ENCODE data around the gene CCDC142. TPM values are rescaled to one million over a fixed set of nuclear protein-coding genes. Genes with fewer than 3 reads are reported as not detected.

CCDC142 gene
- total and polyA plus RNA-seq, 7 donors = 1.4 to 8.7 (median 3.3) TPM

DNA sequence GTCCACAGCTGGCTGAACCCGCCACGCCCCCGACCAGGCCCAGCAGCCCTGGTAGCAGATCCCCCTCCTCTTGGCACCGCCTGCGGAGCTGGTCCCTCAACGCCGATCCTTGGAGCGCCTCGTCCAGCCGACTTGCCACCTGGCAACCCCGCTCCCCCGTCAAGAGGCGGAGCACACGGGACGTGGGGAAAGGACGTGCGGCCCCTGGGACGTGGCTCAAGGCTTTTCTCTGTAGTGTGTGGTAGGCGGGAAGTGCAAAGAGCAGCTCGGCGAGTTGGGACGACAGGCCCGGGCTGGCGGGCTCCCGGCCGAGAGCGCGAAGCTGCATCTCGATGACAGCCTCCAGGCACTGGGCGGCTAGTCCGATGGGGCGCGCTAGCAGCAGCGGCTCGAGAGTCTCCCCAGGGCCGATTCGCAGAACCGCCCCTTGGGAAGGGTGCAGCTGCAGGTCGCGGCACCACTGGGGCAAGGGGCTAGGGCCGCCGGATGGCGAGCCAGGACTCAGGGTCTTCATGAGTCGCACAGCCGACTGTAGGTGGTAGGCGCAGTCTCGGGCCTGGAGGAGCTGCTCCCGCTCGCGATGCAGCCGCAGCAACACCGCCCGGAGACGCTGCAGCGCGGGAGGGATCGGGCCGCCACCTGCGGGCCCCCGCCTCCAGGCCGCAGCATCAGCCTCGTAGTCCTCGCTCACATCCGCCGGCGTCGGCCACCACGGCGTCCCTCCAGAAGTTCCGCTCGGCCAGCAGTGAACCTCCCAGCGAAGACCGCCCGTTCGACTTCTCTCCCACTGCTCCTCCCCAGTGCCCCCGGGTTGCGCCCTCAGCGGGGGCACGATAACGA is 617 bp downstream of the CCDC142 start:
- TF ChIP-seq, protein P1, sequence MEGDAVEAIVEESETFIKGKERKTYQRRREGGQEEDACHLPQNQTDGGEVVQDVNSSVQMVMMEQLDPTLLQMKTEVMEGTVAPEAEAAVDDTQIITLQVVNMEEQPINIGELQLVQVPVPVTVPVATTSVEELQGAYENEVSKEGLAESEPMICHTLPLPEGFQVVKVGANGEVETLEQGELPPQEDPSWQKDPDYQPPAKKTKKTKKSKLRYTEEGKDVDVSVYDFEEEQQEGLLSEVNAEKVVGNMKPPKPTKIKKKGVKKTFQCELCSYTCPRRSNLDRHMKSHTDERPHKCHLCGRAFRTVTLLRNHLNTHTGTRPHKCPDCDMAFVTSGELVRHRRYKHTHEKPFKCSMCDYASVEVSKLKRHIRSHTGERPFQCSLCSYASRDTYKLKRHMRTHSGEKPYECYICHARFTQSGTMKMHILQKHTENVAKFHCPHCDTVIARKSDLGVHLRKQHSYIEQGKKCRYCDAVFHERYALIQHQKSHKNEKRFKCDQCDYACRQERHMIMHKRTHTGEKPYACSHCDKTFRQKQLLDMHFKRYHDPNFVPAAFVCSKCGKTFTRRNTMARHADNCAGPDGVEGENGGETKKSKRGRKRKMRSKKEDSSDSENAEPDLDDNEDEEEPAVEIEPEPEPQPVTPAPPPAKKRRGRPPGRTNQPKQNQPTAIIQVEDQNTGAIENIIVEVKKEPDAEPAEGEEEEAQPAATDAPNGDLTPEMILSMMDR (IDR thresholded peaks at IDR 0.05) = no peak
- Histone ChIP-seq H3K27me3 (ENCODE audit: insufficient read depth in 3 of 3, low read length in 2 of 3) (no peaks in the 10 kb centered on the region), H3K4me1 (peaks cover 22% of the 10 kb centered on the region), H3K9me3 (no peaks in the 10 kb centered on the region), H3K27ac (peak overlapping the region; percentile 91), H3K36me3 (ENCODE audit: insufficient read depth in 1 of 2, low read depth in 1 of 2) (peaks cover 2 to 56% of the 10 kb centered on the region in 2 donors), H3K4me3 (peak overlapping the region; percentile 98)
- 1 to 2% (median 1%) methylated on average over 59 to 80 of the region's 80 CpGs for WGBS, 3 donors
- intact Hi-C loops (cut with DNase I) = loop anchor here (2.0 to 5.0 kb wide), 3 partner anchors 27 to 105 kb away; partner anchors contain the start of genes AUP1 (in 2 of the 2), HTRA2 (in 2 of the 2) and INO80B (in 1 of the 2)
- DNase-seq = peak in 1 of 2 donors; percentile 83
- ATAC-seq = peak; percentile 46 to 69 (median 55)

DNA sequence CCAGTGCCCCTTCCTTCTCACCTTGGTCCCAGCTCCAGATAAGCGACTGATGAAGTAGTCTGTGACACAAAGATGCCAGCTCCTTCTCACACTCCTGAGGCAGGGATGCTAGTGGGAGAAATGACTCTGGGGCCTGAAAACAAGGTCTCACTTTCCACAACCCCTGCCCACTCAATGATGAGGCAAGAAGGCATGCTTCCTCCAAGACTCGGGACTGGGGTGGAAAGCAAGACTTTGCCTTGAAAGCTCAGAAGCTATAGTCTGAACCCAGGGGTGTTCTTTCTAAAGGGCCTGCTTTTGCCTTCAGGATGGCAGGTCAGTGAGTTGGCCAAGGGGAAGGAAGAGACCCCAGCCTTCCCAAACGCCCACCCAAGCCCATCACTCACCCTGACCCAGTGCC is 1.4 kb downstream of the CCDC142 start:
- DNase-seq (no peak), ATAC-seq (no peak)
- peaks cover 22% of the 10 kb centered on the region for H3K4me1 ChIP-seq
- H3K27me3 ChIP-seq (ENCODE audit: insufficient read depth in 3 of 3, low read length in 2 of 3) = no peaks in the 10 kb centered on the region
- peak overlapping the region; percentile 98 for H3K4me3 ChIP-seq
- 53 to 69% (median 54%) methylated on average over 3 of the region's 3 CpGs for WGBS, 3 donors
- H3K9me3 ChIP-seq = no peaks in the 10 kb centered on the region
- H3K27ac ChIP-seq = peak overlapping the region; percentile 91
- intact Hi-C loops (cut with DNase I) = loop anchor here in 1 of 2 donors (5.0 kb wide), 1 partner anchor 106 kb away; no protein-coding TSS in a partner anchor
- peaks cover 2 to 50% of the 10 kb centered on the region in 2 donors for H3K36me3 ChIP-seq (ENCODE audit: insufficient read depth in 1 of 2, low read depth in 1 of 2)
- TF ChIP-seq, protein P1 (IDR thresholded peaks at IDR 0.05) = no peak

DNA sequence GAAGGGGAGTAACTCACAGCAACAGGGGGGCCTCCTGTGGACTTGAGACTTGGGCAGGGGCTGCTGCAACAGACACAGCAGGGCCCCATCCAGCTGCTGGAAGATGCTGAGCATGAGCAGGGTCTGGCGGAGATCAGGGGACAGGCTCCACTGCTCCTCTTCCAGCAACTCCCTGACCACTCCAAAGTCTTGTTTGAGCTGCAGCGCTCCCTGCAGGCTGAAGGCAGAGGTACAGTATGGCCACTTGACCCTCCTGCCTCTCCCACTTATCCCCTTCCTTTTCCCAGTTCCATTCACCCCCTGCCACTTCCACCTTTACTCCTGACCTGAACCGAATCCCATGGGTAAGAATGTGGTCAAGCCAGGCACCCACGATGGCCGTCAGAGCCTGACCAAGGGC is 7.9 kb downstream of the CCDC142 start:
- H3K36me3 ChIP-seq (ENCODE audit: insufficient read depth in 1 of 2, low read depth in 1 of 2) = peaks cover 2 to 53% of the 10 kb centered on the region in 2 donors

DNA sequence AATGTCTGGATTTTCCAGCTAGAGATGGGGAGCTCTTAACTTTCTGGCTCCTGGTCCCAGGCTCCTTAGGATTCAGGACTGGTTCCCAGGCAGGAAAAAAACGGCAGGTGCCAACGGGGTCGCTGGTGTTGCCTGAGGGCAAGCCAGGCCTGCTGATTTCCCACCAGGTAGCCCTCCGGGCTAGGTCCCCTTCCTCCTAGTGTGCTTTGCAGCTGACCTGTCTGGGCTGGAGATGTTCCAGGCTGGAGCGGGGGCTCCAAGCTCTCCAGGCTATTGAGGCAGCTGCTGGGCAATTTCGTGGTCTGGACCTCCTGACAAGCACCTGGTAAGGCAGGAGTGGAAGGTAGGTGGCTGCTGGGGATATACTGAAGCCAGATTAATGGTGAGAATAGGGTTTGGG is 8.3 kb downstream of the CCDC142 start:
- no peak overlapping the region for H3K4me3 ChIP-seq
- 84 to 94% (median 91%) methylated on average over 6 of the region's 6 CpGs for WGBS, 3 donors
- DNase-seq (no peak), ATAC-seq (no peak)
- TF ChIP-seq, protein P1 (IDR thresholded peaks at IDR 0.05) = no peak
- intact Hi-C loops (cut with DNase I) = no loop called here
- H3K36me3 ChIP-seq (ENCODE audit: insufficient read depth in 1 of 2, low read depth in 1 of 2) = peaks cover 2 to 49% of the 10 kb centered on the region in 2 donors
- no peak overlapping the region for H3K27ac ChIP-seq
- no peaks in the 10 kb centered on the region for H3K27me3 ChIP-seq (ENCODE audit: insufficient read depth in 3 of 3, low read length in 2 of 3)
- peaks cover 18% of the 10 kb centered on the region for H3K4me1 ChIP-seq
- no peaks in the 10 kb centered on the region for H3K9me3 ChIP-seq

More for the DNA sequence above, 7.9 kb downstream of the CCDC142 start:
- Histone ChIP-seq H3K4me3 (no peak overlapping the region), H3K4me1 (peaks cover 18% of the 10 kb centered on the region), H3K27me3 (ENCODE audit: insufficient read depth in 3 of 3, low read length in 2 of 3) (no peaks in the 10 kb centered on the region), H3K27ac (no peak overlapping the region), H3K9me3 (no peaks in the 10 kb centered on the region)
- TF ChIP-seq, protein P1 (IDR thresholded peaks at IDR 0.05) = no peak
- intact Hi-C loops (cut with DNase I) = no loop called here
- 84 to 87% (median 85%) methylated on average over 5 of the region's 5 CpGs for WGBS, 3 donors
- DNase-seq (no peak), ATAC-seq (no peak)

All from psoas muscle (tissue), 8 donors.